ENCODE measurements around the gene COL4A1.

The COL4A1 gene

GRCh38 chr13:110161112-110161882 is 145.7 kb downstream of the COL4A1 start:
- DNase-seq (ENCODE audit: low spot score in 2 of 2) (no peak), ATAC-seq (no peak)
- Mint-ChIP-seq H3K4me3 (no peak overlapping the region), H3K36me3 (no peaks in the 10 kb centered on the region), H3K27ac (no peak overlapping the region), H3K4me1 (no peaks in the 10 kb centered on the region), H3K9me3 (no peaks in the 10 kb centered on the region)

DNA sequence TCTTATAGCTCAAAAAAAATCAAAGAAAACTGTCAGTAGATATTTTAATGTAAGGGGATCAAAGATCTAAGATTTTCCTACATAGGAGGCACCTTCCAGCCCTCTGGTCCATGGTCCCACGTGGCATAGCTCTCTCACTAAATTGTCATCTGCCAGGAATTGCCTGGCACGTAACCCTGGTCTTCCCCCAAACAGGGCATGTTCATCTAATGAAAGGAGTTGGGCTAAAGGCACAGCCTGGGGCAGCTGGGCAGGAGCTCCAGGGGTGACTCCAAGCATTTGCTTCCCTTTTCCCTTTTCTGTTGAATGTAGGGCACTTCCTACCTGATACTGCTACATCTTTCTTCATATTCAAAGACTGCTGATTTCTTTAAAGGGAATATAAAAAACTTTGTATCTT is 148.7 kb downstream of the COL4A1 start:
- Mint-ChIP-seq H3K4me3 (no peak overlapping the region), H3K9me3 (no peaks in the 10 kb centered on the region), H3K36me3 (no peaks in the 10 kb centered on the region), H3K27ac (no peak overlapping the region), H3K4me1 (no peaks in the 10 kb centered on the region)
- no peak for DNase-seq (ENCODE audit: low spot score in 2 of 2)
- no peak for ATAC-seq

DNA sequence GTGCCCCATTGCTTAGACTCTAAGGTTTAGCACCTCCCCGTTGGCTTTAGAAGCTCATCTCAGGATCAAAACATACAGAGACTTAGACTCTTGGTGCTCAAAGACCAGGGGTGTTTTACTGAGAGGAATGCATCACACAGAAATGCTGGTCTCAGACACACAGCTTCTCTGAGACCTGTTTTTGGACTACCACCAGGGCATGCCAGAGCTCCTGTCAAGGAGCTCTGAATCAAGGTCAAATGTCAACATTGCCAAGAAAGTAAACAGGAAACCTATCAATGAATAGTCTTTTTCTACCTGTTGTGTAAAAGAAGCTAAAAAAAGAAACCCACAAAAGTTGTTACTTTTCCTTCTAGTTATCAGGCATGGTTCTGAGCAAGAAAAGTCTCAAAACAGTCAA is 149.2 kb downstream of the COL4A1 start:
- ATAC-seq (no peak), DNase-seq (ENCODE audit: low spot score in 2 of 2) (no peak)
- Mint-ChIP-seq H3K4me3 (no peak overlapping the region), H3K36me3 (no peaks in the 10 kb centered on the region), H3K9me3 (no peaks in the 10 kb centered on the region), H3K27ac (no peak overlapping the region), H3K4me1 (no peaks in the 10 kb centered on the region)

- Mint-ChIP-seq H3K36me3 (no peaks in the 10 kb centered on the region), H3K4me1 (no peaks in the 10 kb centered on the region), H3K27ac (no peak overlapping the region), H3K9me3 (no peaks in the 10 kb centered on the region), H3K4me3 (no peak overlapping the region)
- DNase-seq (ENCODE audit: low spot score in 2 of 2) (no peak), ATAC-seq (no peak)
Measured at GRCh38 chr13:110156301-110157049, 150.5 kb downstream of the COL4A1 start.

DNA sequence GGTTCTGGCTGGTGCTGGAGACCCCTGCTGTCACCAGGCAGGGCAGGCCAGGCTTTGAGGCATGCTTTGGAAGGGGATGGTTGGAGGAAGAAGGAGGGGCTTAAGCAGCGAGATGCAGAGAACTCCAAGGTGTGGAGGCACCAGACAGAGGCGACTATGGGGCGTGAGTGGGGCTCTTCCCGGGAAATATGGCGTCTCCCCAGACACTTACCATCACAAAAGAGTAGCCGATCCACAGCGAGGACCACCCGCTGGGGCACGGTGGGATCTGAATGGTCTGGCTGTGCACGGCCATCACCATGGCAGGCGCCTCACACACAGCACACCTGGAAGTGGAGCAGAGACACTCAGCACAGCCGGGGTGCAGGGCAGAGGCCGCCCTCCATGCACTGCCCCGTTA is 151.9 kb downstream of the COL4A1 start:
- Mint-ChIP-seq H3K27ac (no peak overlapping the region), H3K4me3 (no peak overlapping the region)

GRCh38 chr13:110154410-110154933 is 152.5 kb downstream of the COL4A1 start:
- Mint-ChIP-seq H3K36me3 (no peaks in the 10 kb centered on the region), H3K4me3 (no peak overlapping the region), H3K27ac (no peak overlapping the region), H3K4me1 (no peaks in the 10 kb centered on the region), H3K9me3 (no peaks in the 10 kb centered on the region)
- peak; percentile 48 for ATAC-seq
- DNase-seq (ENCODE audit: low spot score in 2 of 2) = no peak

More for the DNA sequence above, 151.9 kb downstream of the COL4A1 start:
- no peaks in the 10 kb centered on the region for H3K4me1 Mint-ChIP-seq
- no peaks in the 10 kb centered on the region for H3K36me3 Mint-ChIP-seq
- no peaks in the 10 kb centered on the region for H3K9me3 Mint-ChIP-seq
- no peak for DNase-seq (ENCODE audit: low spot score in 2 of 2)
- no peak for ATAC-seq

DNA sequence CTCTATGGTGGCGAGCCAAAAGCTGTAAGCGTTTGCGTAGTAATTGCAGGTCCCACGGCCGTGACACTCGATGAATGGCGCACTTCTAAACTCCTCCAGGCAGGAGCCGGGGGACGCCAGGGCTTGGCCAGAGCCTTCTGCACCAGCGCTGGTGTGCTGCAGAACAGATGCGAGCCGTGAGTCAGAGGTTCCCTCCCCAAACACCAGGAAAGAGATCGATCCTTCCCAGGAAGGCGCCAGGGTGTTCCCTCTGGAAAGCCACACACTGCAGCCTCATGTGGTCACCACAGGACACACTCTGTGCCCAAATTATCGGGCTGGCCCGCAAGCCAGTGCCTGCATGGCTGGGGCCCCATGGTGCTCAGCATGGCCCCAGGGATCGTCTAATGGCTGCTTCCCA is 154.6 kb downstream of the COL4A1 start:
- Mint-ChIP-seq H3K36me3 (no peaks in the 10 kb centered on the region), H3K27ac (no peak overlapping the region), H3K4me3 (no peak overlapping the region), H3K9me3 (no peaks in the 10 kb centered on the region), H3K4me1 (no peaks in the 10 kb centered on the region)
- ATAC-seq (no peak), DNase-seq (ENCODE audit: low spot score in 2 of 2) (no peak)

DNA sequence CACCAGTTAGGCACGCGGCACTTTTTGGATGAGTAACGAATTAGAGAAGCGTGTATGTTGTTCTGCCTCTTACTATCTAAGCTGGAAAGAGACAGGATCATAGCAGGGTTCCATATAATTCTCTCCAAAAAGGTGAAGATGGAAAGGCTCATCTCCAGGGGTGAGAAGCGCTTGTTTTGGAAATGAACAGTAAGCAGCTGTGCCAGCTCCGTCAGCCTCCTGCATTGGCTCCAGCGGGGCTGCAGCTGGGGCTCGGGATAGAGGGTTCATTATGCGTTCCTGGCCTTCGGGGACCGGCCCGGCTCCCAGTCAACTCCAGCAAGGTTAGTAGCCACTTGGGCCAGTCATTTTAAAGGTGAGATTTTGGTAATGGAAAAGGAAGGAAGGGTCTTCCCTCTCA is 155.5 kb downstream of the COL4A1 start:
- Mint-ChIP-seq H3K36me3 (no peaks in the 10 kb centered on the region), H3K4me1 (no peaks in the 10 kb centered on the region), H3K9me3 (no peaks in the 10 kb centered on the region), H3K4me3 (no peak overlapping the region), H3K27ac (no peak overlapping the region)
- DNase-seq (ENCODE audit: low spot score in 2 of 2) (no peak), ATAC-seq (no peak)

GRCh38 chr13:110150384-110151101 is 156.4 kb downstream of the COL4A1 start:
- Mint-ChIP-seq H3K4me3 (no peak overlapping the region), H3K9me3 (no peaks in the 10 kb centered on the region), H3K4me1 (no peaks in the 10 kb centered on the region), H3K36me3 (no peaks in the 10 kb centered on the region), H3K27ac (no peak overlapping the region)
- DNase-seq (ENCODE audit: low spot score in 2 of 2) (no peak), ATAC-seq (no peak)

- no peak overlapping the region for H3K27ac Mint-ChIP-seq
- H3K4me1 Mint-ChIP-seq = no peaks in the 10 kb centered on the region
- H3K36me3 Mint-ChIP-seq = no peaks in the 10 kb centered on the region
- DNase-seq (ENCODE audit: low spot score in 2 of 2) = no peak
- no peaks in the 10 kb centered on the region for H3K9me3 Mint-ChIP-seq
- no peak for ATAC-seq
- no peak overlapping the region for H3K4me3 Mint-ChIP-seq
Measured at GRCh38 chr13:110149036-110149435, 157.9 kb downstream of the COL4A1 start.

DNA sequence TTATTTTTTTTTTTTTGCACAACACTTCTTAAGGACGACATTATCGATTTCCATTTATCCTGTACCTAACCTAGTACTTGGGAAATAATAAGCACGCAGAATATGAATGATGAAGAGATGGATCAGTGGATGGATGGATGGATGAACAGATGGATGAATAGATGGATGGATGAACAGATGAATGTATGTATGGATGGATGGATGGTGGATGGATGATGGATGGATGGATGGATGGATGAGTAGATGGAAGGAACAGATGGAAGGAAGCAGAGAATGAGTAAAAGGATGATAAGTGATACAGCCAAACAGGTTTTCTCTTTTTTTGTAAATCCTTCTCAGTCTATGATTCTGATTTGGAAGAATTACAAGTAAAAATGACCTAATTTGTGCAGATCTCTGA is 166.9 kb downstream of the COL4A1 start:
- DNase-seq (ENCODE audit: low spot score in 2 of 2) (no peak), ATAC-seq (no peak)
- H3K27ac Mint-ChIP-seq = no peak overlapping the region
- peaks cover 3% of the 10 kb centered on the region for H3K9me3 Mint-ChIP-seq
- H3K36me3 Mint-ChIP-seq = no peaks in the 10 kb centered on the region
- no peak overlapping the region for H3K4me3 Mint-ChIP-seq
- H3K4me1 Mint-ChIP-seq = peaks cover 10% of the 10 kb centered on the region

- DNase-seq (ENCODE audit: low spot score in 2 of 2) = no peak
- Mint-ChIP-seq H3K4me3 (no peak overlapping the region), H3K36me3 (no peaks in the 10 kb centered on the region), H3K9me3 (peaks cover 3% of the 10 kb centered on the region), H3K4me1 (peaks cover 10% of the 10 kb centered on the region), H3K27ac (no peak overlapping the region)
- ATAC-seq = peak; percentile 15
Measured at GRCh38 chr13:110138700-110139036, 168.3 kb downstream of the COL4A1 start.

- no peaks in the 10 kb centered on the region for H3K36me3 Mint-ChIP-seq
- peaks cover 3% of the 10 kb centered on the region for H3K9me3 Mint-ChIP-seq
- peak in 1 of 2 donors; percentile 11 for DNase-seq (ENCODE audit: low spot score in 2 of 2)
- peak; percentile 86 for ATAC-seq
- H3K27ac Mint-ChIP-seq = no peak overlapping the region
- peak overlapping the region; percentile 62 for H3K4me3 Mint-ChIP-seq
- peaks cover 10% of the 10 kb centered on the region for H3K4me1 Mint-ChIP-seq
Measured at GRCh38 chr13:110138010-110138699, 168.8 kb downstream of the COL4A1 start.

DNA sequence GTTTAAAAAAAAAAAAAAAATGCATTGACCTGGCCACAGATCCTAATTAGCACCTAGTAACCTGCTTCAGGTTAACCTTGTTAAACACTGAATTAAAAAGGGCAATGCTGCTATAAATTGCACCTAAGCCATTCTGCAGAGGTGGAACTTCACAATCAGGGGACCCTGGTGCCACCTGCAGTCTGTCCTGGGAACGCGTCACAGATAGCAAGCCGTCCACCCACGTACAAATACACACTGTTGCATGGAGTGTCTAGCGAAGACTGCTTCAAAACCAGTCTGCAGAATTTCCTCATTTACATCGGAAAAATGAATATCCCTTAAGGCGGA is 169.3 kb downstream of the COL4A1 start:
- H3K4me1 Mint-ChIP-seq = peaks cover 10% of the 10 kb centered on the region
- ATAC-seq (peak; percentile 66), DNase-seq (ENCODE audit: low spot score in 2 of 2) (no peak)
- H3K9me3 Mint-ChIP-seq = peaks cover 3% of the 10 kb centered on the region
- H3K27ac Mint-ChIP-seq = no peak overlapping the region
- H3K4me3 Mint-ChIP-seq = peak overlapping the region; percentile 62
- H3K36me3 Mint-ChIP-seq = no peaks in the 10 kb centered on the region

Data from stimulated activated effector memory CD8-positive, alpha-beta T cell treated with anti-CD3 and anti-CD28 coated beads, Interleukin-12 subunit alpha, Interleukin-12 subunit beta, amount 100 ng/mL, for 72 hours (primary cell).